T-helper 1 cell treated with Interleukin-12 subunit alpha and Interleukin-12 subunit beta and Interleukin-4 antibody, amounts not matched to agents 30 ng/mL and 1 ng/mL, for 36 hours (primary cell): ENCODE measurements around the gene SERINC2. TPM values are rescaled to one million over a fixed set of nuclear protein-coding genes. Genes with fewer than 3 reads are reported as not detected.

Experiments
- intact Hi-C: fragments of 100-400 bp; cut with micrococcal nuclease; formaldehyde crosslinking; loops from one replicate; pipeline ENCODE4 v1.15.1; 2024
- total RNA-seq: library from RNA; stranded (reverse); gene quantifications from 2 replicates; pipeline ENCODE4 v1.2.3, GENCODE V29; 2022

The SERINC2 gene
- total RNA-seq, 1 donor from 2014 or later: 0.10 TPM

- intact Hi-C loops: no loop called here
Measured at GRCh38 chr1:31432592-31433395, 19.8 kb downstream of the SERINC2 start.

- intact Hi-C loops: no loop called here
Measured at GRCh38 chr1:31433396-31433930, 20.4 kb downstream of the SERINC2 start.

GRCh38 chr1:31434101-31434871, 21.3 kb downstream of the SERINC2 start:
- intact Hi-C loops: no loop called here

GRCh38 chr1:31434979-31435378, 22.0 kb downstream of the SERINC2 start:
- intact Hi-C loops: no loop called here

GRCh38 chr1:31435471-31436409, 22.7 kb downstream of the SERINC2 start:
- intact Hi-C loops: no loop called here

GRCh38 chr1:31436596-31437432, 23.8 kb downstream of the SERINC2 start:
- intact Hi-C loops: no loop called here

GRCh38 chr1:31437433-31438037, 24.5 kb downstream of the SERINC2 start:
- intact Hi-C loops: no loop called here

GRCh38 chr1:31439276-31439675, 26.3 kb downstream of the SERINC2 start:
- intact Hi-C loops: no loop called here

GRCh38 chr1:31441073-31441472, 28.1 kb downstream of the SERINC2 start:
- intact Hi-C loops: no loop called here

GRCh38 chr1:31441558-31441957, 28.5 kb downstream of the SERINC2 start:
- intact Hi-C loops: no loop called here

GRCh38 chr1:31441970-31442647, 29.1 kb downstream of the SERINC2 start:
- intact Hi-C loops: no loop called here

- intact Hi-C loops: no loop called here
Measured at GRCh38 chr1:31442648-31442994, 29.6 kb downstream of the SERINC2 start.

GRCh38 chr1:31443673-31444072, 30.7 kb downstream of the SERINC2 start:
- intact Hi-C loops: no loop called here

GRCh38 chr1:31444725-31445448, 31.9 kb downstream of the SERINC2 start:
- intact Hi-C loops: no loop called here

- intact Hi-C loops: no loop called here
Measured at GRCh38 chr1:31445951-31446350, 32.9 kb downstream of the SERINC2 start.

- intact Hi-C loops: no loop called here
Measured at GRCh38 chr1:31447210-31447609, 34.2 kb downstream of the SERINC2 start.

- intact Hi-C loops: no loop called here
Measured at GRCh38 chr1:31453384-31454079, 40.5 kb downstream of the SERINC2 start.

GRCh38 chr1:31458287-31458896, 45.4 kb downstream of the SERINC2 start:
- intact Hi-C loops: no loop called here
